Tongue (tissue), 2 donors: ENCODE measurements around the gene ARL16. TPM values are rescaled to one million over a fixed set of nuclear protein-coding genes. Genes with fewer than 3 reads are reported as not detected.
A peak's percentile ranks its signal among the peaks of the same experiment; 100 is the strongest.

Experiments used
- DNase-seq: peaks from one replicate; pipeline ENCODE4 v3.0.0-alpha.2; 2015
- total RNA-seq: library from RNA; depleted of rRNA; stranded (reverse); fragments of >200 nt; gene quantifications from one replicate; pipeline ENCODE4 v1.2.3, GENCODE V29; 2014

ARL16 gene
- total RNA-seq, 1 donor from 2014 or later: 32.1 TPM

- DNase-seq: peak; percentile 98
These were observed 17.0 kb downstream of the ARL16 start, which contains the start of the genes CCDC137 and OXLD1 for GRCh38 chr17:81666342-81667191. Gene CCDC137, plus strand, starts transcription at chr17:81666737. Its CDS starts 30 bp downstream, at chr17:81666767. Gene OXLD1, minus strand, starts transcription at chr17:81666605. Its CDS starts 28 bp downstream, at chr17:81666577.

GRCh38 chr17:81666092-81666341 lies 17.6 kb downstream of the ARL16 start:
- DNase-seq: no peak

GRCh38 chr17:81665205-81666091 lies 18.1 kb downstream of the ARL16 start:
- DNase-seq: no peak

- DNase-seq: no peak
These were observed 19.5 kb downstream of the ARL16 start for GRCh38 chr17:81664051-81664470.

GRCh38 chr17:81662002-81662401 lies 21.6 kb downstream of the ARL16 start:
- DNase-seq: no peak

- DNase-seq: no peak
These were observed 23.2 kb downstream of the ARL16 start for GRCh38 chr17:81660441-81660840.

GRCh38 chr17:81659038-81659437 lies 24.6 kb downstream of the ARL16 start:
- DNase-seq: no peak

GRCh38 chr17:81656835-81657234 lies 26.8 kb downstream of the ARL16 start:
- no peak for DNase-seq

- DNase-seq: no peak
These were observed 27.4 kb downstream of the ARL16 start, which contains the start of gene PDE6G for GRCh38 chr17:81656118-81656743. Gene PDE6G, minus strand, starts transcription at chr17:81656542. Its CDS starts 3,237 bp downstream, at chr17:81653305.

- DNase-seq: no peak
These were observed 28.0 kb downstream of the ARL16 start for GRCh38 chr17:81655378-81656117.

GRCh38 chr17:81652906-81653771 lies 30.5 kb downstream of the ARL16 start:
- DNase-seq: peak; percentile 16

GRCh38 chr17:81651692-81652091 lies 31.9 kb downstream of the ARL16 start:
- no peak for DNase-seq

- no peak for DNase-seq
These were observed 32.6 kb downstream of the ARL16 start for GRCh38 chr17:81650951-81651350.

GRCh38 chr17:81648707-81649085 lies 34.9 kb downstream of the ARL16 start:
- DNase-seq: no peak

- DNase-seq: no peak
These were observed 35.4 kb downstream of the ARL16 start for GRCh38 chr17:81648013-81648706.

GRCh38 chr17:81647640-81648012 lies 36.0 kb downstream of the ARL16 start:
- no peak for DNase-seq

GRCh38 chr17:81646869-81647600 lies 36.6 kb downstream of the ARL16 start:
- DNase-seq: no peak

- DNase-seq: no peak
These were observed 38.3 kb downstream of the ARL16 start for GRCh38 chr17:81644976-81645952.
